Rectal smooth muscle tissue (tissue), 1 donor: Measurements from ENCODE around the gene MADD.
"Not testable (repeated sequence)": the region's sequence is repeated elsewhere in the genome, so short reads cannot be mapped to it uniquely, and the experiment has no call there.

ENCODE experiments used
- H3K27ac ChIP-seq: one replicate; pipeline ENCODE4 v1.7.0; 2013; ENCODE audit warnings: low read depth, low read length, inconsistent platforms
- H3K27me3 ChIP-seq: one replicate; pipeline ENCODE4 v1.7.0; 2013; ENCODE audit warnings: low read length; ENCODE audit not compliant: control insufficient read depth, insufficient read depth
- H3K36me3 ChIP-seq: one replicate; pipeline ENCODE4 v1.7.0; 2013; ENCODE audit warnings: low read length; ENCODE audit not compliant: control insufficient read depth, insufficient read depth
- H3K4me1 ChIP-seq: one replicate; pipeline ENCODE4 v1.7.0; 2013; ENCODE audit warnings: low read length; ENCODE audit not compliant: control insufficient read depth, insufficient read depth
- H3K4me3 ChIP-seq: one replicate; pipeline ENCODE4 v1.7.0; 2013; ENCODE audit warnings: low read length
- H3K9ac ChIP-seq: one replicate; pipeline ENCODE4 v1.7.0; 2013; ENCODE audit warnings: low read length

MADD gene

GRCh38 chr11:47331454-47332302 is 61.7 kb downstream of the MADD start:
- Histone ChIP-seq H3K9ac (no peak overlapping the region), H3K27ac (no peak overlapping the region), H3K27me3 (no peaks in the 10 kb centered on the region), H3K36me3 (peaks cover 27% of the 10 kb centered on the region), H3K4me1 (no peaks in the 10 kb centered on the region), H3K4me3 (no peak overlapping the region)

- H3K36me3 ChIP-seq: peaks cover 21% of the 10 kb centered on the region
- no peaks in the 10 kb centered on the region for H3K4me1 ChIP-seq
Measured at GRCh38 chr11:47332303-47332711, 62.4 kb downstream of the MADD start.

GRCh38 chr11:47332791-47333525 is 63.0 kb downstream of the MADD start:
- no peaks in the 10 kb centered on the region for H3K4me1 ChIP-seq
- no peak overlapping the region for H3K4me3 ChIP-seq
- peaks cover 16% of the 10 kb centered on the region for H3K36me3 ChIP-seq
- no peak overlapping the region for H3K9ac ChIP-seq
- no peak overlapping the region for H3K27ac ChIP-seq
- no peaks in the 10 kb centered on the region for H3K27me3 ChIP-seq

More at GRCh38 chr11:47332303-47332711, 62.4 kb downstream of the MADD start:
- no peaks in the 10 kb centered on the region for H3K27me3 ChIP-seq
- H3K4me3 ChIP-seq: no peak overlapping the region
- H3K9ac ChIP-seq: no peak overlapping the region
- no peak overlapping the region for H3K27ac ChIP-seq

GRCh38 chr11:47333526-47333845 is 63.6 kb downstream of the MADD start:
- no peak overlapping the region for H3K9ac ChIP-seq
- H3K27me3 ChIP-seq: no peaks in the 10 kb centered on the region
- H3K36me3 ChIP-seq: peaks cover 11% of the 10 kb centered on the region
- no peak overlapping the region for H3K27ac ChIP-seq
- H3K4me3 ChIP-seq: no peak overlapping the region
- no peaks in the 10 kb centered on the region for H3K4me1 ChIP-seq

GRCh38 chr11:47333886-47334443 is 64.0 kb downstream of the MADD start:
- no peaks in the 10 kb centered on the region for H3K27me3 ChIP-seq
- no peak overlapping the region for H3K27ac ChIP-seq
- H3K4me1 ChIP-seq: no peaks in the 10 kb centered on the region
- no peak overlapping the region for H3K9ac ChIP-seq
- peaks cover 8% of the 10 kb centered on the region for H3K36me3 ChIP-seq
- no peak overlapping the region for H3K4me3 ChIP-seq

GRCh38 chr11:47334699-47335411 is 64.9 kb downstream of the MADD start:
- H3K36me3 ChIP-seq, H3K4me1 ChIP-seq, H3K27me3 ChIP-seq, H3K4me3 ChIP-seq, H3K27ac ChIP-seq, H3K9ac ChIP-seq: not testable (repeated sequence)

GRCh38 chr11:47335733-47336132 is 65.8 kb downstream of the MADD start:
- Histone ChIP-seq H3K27me3 (no peaks in the 10 kb centered on the region), H3K4me3 (no peak overlapping the region), H3K9ac (no peak overlapping the region), H3K36me3 (no peaks in the 10 kb centered on the region), H3K27ac (no peak overlapping the region), H3K4me1 (no peaks in the 10 kb centered on the region)

GRCh38 chr11:47336595-47336994 is 66.7 kb downstream of the MADD start:
- H3K27me3 ChIP-seq: no peaks in the 10 kb centered on the region
- no peak overlapping the region for H3K4me3 ChIP-seq
- no peaks in the 10 kb centered on the region for H3K36me3 ChIP-seq
- no peak overlapping the region for H3K9ac ChIP-seq
- no peaks in the 10 kb centered on the region for H3K4me1 ChIP-seq
- no peak overlapping the region for H3K27ac ChIP-seq

GRCh38 chr11:47337229-47337924 is 67.4 kb downstream of the MADD start:
- Histone ChIP-seq H3K4me1 (no peaks in the 10 kb centered on the region), H3K27me3 (no peaks in the 10 kb centered on the region), H3K4me3 (no peak overlapping the region), H3K27ac (no peak overlapping the region), H3K9ac (no peak overlapping the region), H3K36me3 (no peaks in the 10 kb centered on the region)

GRCh38 chr11:47338396-47339241 is 68.7 kb downstream of the MADD start:
- Histone ChIP-seq H3K27ac (no peak overlapping the region), H3K27me3 (no peaks in the 10 kb centered on the region), H3K4me1 (no peaks in the 10 kb centered on the region), H3K9ac (no peak overlapping the region), H3K36me3 (no peaks in the 10 kb centered on the region), H3K4me3 (no peak overlapping the region)

- Histone ChIP-seq H3K36me3 (no peaks in the 10 kb centered on the region), H3K27me3 (no peaks in the 10 kb centered on the region), H3K4me3 (no peak overlapping the region), H3K4me1 (no peaks in the 10 kb centered on the region), H3K27ac (no peak overlapping the region), H3K9ac (no peak overlapping the region)
Measured at GRCh38 chr11:47340010-47340409, 70.1 kb downstream of the MADD start.
